Neural progenitor cell (in vitro differentiated cells): ENCODE measurements around the gene SPRED2.

ENCODE experiments used
- EZH2 ChIP-seq: fragments of 200-600 bp; sonication (generic); IDR thresholded peaks from 2 replicates; pipeline ENCODE4 v1.6.1; 2017; ENCODE audit warnings: antibody characterized with exemption, mild to moderate bottlenecking, moderate library complexity
- EZH2phosphoT487 ChIP-seq: fragments of 200-600 bp; sonication (generic); IDR thresholded peaks from 2 replicates; pipeline ENCODE4 v1.6.1; 2017; ENCODE audit warnings: antibody characterized with exemption
- TF ChIP-seq, protein P1 (sequence below): fragments of 200-600 bp; sonication (generic); IDR thresholded peaks from 2 replicates; pipeline ENCODE4 v1.5.1; 2017; ENCODE audit warnings: antibody characterized with exemption, mild to moderate bottlenecking

DNA sequence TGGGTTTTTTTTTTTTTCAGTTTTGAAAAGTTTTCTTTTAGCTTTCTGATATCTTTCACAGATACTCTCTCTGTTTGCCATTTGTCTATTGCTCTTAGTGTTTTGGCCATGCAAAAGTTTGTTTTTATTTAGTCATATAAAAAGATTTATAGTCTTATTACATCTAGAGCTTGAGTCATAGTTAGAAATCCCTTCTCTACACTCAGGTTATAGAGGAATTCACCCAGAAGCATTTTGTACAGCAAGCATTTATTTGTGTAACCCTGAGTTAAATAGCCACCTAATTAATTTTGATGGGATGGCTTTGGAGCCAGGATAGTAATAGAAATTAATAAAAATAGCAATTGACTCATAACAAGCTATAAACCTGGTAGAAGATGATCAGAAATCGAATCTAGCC, 169.1 kb downstream of the SPRED2 start:
- TF ChIP-seq, protein P1, sequence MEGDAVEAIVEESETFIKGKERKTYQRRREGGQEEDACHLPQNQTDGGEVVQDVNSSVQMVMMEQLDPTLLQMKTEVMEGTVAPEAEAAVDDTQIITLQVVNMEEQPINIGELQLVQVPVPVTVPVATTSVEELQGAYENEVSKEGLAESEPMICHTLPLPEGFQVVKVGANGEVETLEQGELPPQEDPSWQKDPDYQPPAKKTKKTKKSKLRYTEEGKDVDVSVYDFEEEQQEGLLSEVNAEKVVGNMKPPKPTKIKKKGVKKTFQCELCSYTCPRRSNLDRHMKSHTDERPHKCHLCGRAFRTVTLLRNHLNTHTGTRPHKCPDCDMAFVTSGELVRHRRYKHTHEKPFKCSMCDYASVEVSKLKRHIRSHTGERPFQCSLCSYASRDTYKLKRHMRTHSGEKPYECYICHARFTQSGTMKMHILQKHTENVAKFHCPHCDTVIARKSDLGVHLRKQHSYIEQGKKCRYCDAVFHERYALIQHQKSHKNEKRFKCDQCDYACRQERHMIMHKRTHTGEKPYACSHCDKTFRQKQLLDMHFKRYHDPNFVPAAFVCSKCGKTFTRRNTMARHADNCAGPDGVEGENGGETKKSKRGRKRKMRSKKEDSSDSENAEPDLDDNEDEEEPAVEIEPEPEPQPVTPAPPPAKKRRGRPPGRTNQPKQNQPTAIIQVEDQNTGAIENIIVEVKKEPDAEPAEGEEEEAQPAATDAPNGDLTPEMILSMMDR = no peak
- TF ChIP-seq EZH2 (no peak), EZH2phosphoT487 (no peak)
